ENCODE results near the gene INPP4A.

INPP4A gene

DNA sequence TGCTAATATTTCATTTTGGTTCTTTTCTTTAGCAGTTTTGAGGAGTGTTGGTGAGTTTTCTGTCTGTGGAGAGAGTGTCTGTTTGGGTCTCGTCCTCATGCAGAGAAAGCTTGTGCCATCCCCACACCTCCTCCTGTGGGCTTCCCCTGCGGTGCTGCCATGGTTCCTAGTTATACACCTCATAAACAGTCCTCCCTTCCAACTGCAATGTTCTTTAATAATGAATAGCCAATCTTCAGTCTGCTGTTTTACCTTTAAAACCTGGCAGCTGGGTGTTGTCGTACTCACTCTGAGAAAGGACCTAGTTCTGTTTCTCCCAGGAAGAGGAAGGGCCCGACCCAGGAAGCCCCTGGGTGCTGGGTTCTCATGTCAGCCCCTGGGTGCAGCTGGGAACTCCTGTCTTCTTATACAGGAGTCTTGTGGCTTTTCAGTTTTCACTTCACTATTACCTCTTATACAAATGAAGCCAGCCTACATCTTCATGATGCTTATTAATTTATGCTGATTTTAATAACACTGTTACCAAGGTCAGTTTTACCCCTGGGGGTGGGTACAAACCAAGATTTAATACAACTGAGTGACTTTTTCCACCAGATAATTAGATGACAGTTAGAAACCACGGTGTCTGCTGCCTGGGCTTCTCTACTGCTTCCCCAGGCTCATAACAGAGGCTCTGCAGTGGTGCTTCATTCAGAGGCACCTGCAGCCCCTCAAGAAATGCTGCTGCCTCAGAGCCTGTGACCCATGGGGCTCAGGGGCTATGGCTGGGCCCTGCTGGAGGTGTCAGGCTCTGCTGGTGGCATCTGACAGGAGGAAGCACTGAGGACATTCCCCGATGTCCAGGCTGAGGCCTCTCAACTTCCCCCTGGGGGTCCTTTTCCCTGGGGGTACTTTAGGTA, 104.5 kb downstream of the INPP4A start:
- DNase-seq: no peak

DNA sequence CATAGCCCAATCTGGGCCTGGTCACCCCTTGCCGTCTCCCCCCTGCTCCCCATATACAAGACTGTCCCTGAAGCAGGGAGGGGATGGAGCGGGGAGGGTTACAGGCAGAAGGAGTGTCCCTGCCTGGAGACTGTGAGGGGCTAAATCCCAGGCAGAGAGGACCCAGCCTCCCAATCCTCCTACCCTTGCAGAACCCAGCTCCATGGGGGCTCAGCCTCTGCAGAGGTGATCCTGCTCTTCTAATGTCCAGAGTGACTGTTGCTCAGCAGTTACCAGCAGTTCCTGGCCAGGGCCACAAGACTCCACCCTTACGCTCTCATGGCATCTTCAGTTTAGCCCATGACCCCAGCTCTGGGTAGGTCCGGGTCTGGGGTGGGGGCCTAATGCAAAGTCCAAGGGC, 105.5 kb downstream of the INPP4A start:
- no peak for DNase-seq

DNA sequence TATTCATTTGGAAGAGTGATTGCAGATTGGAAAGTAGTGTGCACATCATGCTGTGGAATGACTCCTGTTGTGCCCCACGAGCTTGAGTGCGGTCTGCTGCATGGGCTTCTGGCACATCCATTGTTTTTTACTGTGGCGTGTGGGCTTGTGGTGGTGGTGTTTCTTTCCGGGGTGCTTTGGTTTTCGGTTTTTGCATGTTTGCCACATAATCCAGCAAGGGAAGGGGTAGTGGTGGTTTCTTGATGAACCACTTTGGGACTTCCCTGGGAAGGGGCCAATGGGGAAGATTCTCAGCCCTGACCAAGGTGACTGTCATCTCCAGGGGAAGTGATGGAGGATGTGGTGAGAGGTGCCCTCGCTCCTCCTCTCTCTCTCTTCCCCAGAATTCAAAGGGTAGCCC, 106.7 kb downstream of the INPP4A start:
- no peak for DNase-seq

DNA sequence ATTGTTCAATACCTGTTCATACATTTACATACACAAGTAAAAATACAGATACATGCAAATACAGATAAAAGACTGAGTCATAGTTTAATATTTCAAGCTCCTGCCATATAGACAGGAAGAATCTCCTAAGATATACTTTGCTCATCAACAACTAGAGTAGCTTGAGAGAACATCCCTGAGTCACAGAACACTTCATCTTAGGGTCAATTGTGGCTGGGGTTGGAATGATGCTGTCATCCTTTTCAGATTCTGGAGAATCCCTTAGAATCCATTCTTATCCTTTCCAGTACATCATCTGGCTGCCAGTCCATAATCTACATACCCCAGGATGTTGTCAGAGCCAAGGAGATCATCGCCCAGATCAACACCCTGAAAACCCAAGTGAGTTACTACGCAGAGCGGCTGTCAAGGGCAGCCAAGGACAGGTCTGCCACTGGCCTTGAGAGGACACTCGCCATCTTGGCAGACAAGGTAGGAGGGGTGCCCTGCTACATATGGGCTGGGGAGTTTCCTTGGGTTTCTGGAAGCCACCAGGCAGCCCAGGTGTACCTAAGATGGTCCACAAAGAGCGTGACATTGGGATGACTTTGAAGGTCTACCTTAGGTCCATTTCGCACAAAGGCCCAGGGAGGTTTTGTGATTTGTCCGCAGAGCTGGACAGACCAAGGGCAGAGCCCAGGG, 108.0 kb downstream of the INPP4A start:
- DNase-seq: no peak

DNA sequence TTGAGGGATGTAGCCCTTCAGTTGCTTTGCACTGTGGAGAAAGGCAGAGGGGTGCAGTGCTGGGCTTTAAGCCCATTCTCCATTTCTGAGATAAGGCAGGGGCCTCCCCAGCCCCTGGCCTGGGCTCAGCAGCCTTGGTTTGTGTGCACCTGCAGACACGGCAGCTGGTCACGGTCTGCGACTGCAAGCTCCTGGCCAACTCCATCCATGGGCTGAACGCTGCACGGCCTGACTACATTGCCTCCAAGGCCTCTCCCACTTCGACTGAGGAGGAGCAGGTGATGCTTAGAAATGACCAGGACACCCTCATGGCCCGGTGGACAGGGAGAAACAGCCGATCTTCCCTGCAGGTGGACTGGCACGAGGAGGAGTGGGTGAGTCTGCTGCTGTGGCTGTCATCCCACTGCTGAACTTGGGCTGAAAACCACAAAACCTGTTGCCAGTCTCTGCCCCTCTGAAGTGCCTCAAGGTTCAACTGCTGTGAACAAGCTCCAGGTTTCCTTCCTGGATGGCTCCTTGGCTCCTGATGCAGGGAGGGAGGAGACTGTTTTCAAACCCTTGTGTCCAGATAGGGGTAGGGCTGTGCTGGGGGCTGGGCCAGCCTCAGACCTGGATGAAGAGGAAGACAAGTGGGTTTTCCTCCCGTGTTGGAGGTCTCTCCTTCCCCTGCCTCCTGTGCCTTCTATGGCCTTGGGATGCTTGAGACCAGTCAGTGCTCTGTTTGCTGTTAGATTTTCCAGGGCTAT, 109.6 kb downstream of the INPP4A start:
- DNase-seq: no peak

DNA sequence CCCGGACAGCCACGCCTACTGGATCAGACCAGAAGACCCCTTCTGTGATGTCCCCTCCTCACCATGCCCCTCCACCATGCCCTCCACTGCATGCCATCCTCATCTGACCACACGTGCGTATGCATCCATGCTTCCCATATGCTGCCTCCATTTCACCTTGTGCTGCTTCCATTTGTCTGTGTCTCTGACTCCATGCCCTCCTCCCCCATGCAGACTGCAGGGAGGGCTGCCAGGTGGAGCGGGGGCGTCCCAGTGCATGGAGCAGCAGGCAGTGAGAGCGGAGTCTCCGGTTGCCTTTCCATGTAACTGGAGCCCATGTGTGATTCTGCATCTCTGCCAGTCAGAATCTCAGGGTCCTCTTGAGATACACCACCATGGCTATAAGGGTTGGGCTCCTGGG, 111.0 kb downstream of the INPP4A start:
- no peak for DNase-seq

DNA sequence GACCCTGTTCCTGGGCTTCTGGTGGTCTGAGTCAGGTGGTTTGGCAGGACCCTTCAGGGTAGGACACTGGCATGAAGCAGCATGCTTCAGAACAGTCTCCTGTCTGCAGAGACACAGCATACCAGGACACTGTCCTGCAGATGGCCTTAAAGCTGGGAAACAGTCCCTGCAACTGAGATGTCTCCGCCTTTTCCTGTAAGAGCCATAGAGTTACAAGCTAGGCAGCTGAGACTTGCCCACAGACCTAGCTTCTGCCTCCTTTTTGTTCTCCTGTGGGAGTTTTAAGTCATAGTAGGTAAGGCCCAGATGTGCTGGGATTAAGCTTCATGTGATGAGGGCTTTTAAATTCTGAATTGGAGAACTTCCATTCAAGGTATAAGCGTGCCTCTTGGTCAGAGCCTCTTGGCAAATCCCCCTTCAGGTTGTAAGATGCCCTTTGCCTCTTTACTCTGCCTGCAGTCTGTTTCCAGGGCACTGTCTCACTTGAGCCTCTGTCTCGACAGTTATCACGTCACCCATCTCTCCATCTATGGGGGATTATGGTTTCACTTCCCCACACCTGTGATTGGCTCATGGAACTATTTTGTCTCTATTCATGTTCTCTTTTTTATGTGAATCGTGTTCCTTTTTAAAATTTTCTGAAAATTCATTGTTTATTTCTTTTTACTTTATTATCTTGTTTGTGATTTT, 111.8 kb downstream of the INPP4A start:
- DNase-seq: no peak

DNA sequence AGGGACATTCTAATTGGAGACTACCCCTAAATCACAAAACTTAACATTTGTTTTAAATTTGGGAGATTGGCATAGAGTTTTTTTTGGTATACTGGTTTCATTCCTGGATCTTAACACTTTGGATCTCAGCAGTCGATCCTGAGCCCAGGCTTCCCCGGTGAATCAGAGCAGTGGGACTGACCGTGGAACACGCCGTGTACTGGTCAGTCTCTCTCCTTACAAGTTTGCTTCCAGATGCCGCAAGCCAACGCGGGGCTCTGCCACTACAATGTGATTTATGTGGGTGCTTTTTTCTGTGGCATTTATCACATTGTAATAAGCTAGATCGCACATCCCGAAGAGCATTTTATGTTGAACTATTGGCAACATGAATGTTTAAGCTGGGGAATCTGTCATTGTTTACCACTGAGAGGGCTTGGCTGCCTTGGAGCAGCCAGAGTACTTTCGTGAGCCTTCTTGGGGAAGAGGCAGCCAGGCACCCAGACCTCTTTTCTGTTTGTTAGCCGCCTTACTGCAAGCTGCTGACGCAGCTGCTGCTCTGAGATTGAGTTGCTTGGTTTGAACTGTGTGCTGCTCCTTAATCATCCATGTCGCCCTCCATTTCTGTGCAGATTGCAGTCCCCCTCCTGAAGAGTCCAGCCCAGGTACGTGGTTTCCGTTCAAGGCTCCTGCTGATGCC, 114.3 kb downstream of the INPP4A start:
- DNase-seq: no peak

DNA sequence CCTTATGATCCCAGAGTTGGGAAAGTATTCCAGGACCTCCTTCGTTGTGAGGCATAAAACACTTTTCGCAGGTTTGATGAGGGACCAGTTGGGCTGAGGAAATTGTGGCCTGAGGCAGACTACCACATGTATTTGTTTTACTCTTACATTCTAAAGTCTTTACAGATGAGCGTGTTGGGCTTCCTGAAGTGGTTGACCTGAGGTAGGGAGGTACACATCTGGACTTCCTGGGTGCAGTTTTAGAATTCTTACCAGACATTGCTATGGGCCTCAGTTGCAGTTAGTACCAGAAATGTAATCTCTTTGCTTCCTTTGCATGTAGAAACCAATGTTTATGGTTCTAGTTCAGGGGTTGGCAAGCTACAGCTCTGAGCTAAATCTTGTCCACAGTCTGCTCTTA, 114.9 kb downstream of the INPP4A start:
- DNase-seq: no peak

DNA sequence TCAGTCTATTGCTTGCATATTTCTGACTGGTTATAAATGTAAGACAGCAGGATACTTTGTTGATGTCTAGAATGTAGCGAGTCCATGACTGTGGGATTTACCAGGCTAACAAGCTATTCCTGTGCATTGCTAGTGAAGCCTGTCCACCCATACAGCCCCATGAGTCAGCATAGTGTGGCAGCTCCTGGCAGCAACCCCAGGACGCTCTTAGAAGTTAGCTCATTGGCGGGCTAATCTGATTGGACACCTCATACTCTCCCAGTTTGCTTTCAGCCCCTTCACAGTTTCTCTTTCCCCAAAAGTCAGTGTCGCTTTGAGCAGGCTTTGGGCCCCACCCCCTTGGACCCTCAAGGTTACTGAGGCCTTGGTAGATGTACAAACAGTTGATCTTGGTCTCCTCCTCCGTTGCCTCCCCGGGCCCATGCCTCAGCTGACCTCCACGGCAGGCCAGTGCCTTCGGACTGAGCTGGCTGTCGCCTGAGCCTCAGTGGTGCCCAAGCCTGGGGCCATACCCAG, 115.7 kb downstream of the INPP4A start:
- no peak for DNase-seq

DNA sequence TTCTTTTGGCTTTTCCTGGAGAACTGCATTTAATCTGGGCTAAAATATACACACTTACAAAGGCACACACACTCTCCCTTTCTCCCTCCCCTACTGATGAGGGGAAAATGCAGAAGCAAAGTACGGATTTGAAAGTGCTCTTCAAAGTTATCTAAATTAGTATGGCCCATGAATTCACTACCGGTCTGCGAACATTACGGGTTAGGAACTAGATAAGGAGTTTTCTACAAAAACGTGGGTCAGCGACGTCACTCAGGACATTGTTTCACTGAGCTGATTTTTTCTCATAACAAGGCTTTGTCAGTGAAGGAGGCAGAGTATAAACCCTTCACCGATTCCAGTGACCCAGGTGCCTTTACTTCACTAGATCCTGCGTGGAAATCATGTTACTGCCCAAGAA, 116.4 kb downstream of the INPP4A start:
- DNase-seq: no peak

DNA sequence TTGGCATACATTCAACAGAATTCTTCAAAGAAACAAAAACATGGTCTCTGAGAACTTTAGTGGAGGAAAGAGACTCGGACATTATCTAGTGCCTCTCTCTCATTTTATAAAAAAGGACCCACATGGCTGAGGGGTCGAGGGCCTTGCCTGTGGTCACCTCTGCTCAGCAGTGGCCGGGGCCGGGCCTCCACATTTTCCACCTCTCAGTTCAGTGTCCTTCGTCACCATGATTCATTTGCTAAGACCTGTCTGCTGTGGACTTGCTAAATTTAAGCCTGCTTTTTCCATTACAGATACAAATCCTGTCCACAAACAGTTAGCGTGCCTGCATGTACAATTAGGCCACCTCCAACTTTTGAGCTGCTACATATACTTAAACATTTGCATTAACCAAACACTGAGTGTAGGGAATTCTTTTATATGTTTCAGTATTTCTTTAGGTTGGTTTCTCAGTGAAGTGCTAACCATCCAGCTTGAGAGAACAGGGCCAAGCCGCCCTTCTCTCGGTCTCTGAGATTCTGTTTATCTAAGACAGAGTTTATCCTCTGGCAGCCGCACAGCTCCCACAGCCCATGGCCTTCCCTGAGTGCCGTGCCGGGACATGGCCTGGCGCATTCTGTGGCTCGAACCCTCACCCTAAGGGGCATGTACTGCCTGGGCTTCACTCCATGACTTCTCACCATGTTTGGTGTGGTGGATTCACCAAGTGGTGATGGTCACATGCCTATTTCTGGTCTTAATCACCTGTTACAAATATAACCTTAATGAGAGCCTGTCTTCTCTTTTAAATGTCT, 117.4 kb downstream of the INPP4A start:
- DNase-seq: no peak

DNA sequence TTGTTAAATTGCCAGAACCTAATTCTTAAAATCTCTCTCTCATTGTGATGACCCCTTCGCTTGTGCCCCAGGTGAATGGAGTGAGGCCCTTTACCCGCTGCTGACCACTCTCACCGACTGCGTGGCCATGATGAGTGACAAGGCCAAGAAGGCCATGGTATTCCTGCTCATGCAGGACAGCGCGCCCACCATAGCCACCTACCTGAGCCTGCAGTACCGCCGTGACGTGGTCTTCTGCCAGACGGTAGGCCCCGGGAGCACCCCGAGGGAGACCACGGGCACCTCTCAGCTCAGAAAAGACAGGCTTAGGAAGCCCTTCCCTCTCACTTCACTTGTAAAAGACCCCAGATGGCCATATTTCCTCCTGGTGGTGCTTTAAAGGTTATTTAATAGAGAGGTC, 118.7 kb downstream of the INPP4A start:
- DNase-seq: no peak

DNA sequence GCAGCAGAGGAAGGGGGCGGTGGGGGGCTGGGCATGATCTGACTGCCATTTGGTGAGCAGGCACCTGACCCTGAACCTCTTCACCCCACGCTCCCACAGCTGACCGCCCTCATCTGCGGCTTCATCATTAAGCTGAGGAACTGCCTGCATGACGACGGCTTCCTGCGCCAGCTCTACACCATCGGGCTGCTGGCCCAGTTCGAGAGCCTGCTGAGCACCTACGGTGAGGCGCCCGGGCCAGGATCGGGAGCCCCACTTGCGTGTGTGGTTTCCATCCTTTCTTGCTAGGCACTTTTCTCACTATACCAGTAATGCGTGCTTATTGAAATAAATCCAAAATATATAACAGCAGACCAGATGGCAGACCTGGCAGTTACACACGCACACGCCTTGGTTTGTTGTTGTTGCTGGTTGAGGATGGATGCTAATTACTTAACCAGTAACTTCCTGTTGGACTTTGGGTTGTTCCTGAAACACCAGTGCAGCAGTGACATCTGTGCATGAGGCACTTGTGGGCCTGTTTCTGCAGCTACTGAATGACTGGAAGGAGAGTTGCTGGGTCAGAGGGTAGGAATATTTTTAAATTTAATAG, 120.0 kb downstream of the INPP4A start:
- DNase-seq: no peak

DNA sequence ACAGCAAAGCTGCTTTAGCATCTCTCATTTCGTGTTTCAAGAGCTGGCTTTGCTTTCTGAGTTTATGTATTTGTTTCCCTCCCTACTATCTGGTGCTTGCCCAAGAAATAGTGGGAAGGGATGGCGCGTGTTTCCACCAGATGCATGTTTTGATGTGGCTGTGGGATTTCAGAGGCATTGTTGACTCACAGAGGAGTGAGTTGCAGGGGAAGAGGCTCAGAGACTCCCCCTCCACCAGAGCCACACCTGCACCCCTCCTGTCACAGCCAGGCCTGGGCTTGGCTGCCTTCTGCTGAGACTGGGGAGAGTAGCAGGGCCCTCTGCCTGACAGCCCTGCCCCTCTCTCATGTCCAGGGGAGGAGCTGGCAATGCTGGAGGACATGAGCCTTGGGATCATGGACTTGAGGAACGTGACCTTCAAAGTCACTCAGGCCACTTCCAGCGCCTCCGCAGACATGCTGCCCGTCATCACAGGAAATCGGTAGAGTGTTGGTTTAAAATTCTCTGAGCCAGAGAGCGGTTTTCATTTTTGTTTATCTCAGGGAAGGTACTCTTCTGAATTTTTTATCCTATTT, 120.7 kb downstream of the INPP4A start:
- DNase-seq: no peak

DNA sequence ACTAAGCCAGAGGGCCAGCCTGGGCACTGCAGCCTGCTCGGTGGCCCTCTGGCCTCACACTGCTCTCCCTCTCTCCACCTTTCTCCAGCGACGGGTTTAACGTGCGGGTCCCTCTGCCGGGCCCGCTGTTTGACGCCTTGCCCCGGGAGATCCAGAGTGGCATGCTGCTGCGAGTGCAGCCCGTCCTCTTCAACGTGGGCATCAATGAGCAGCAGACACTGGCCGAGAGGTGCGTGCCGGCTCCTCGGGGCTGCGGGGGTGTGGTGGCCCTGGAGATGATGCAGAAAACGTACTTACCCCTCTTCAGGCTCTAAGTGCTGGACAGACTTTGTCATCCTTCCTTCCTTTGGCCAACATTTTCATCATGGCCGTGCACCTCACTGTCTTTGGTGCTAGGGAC, 121.3 kb downstream of the INPP4A start:
- DNase-seq: no peak

DNA sequence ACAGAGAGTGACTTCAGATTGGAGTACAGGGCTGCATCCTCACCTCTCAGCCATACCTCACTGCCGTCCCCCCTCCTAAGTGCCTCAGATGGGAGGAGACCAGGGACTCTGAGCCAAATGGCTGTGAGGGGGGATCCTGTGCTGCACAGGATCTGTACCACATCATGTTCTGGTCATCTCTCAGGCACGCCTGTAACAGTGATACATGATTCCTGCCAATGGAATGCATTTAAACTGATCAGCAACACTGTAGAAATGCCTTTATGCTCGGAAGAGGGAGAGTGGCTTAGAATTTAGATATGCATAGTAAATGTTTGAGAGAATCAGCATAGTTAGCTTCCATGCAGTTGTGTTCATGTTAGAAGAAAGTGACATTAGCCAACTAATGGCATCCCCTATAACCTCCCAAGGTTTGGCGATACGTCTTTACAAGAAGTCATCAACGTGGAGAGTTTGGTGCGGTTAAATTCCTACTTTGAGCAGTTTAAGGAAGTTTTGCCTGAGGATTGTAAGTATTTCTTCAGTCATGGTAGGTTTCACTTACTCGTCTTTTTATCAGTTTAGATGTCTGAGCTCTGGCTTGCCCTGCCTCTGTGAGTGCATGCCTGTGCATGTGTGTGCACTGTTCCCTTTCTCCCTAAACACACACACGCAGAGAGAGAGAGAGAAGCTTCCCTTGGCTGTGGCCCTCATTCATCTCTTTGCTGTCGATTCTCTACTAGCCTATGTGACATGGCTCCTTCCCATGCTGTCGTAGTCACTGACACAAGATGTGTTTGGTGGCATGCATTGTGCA, 123.7 kb downstream of the INPP4A start:
- no peak for DNase-seq

DNA sequence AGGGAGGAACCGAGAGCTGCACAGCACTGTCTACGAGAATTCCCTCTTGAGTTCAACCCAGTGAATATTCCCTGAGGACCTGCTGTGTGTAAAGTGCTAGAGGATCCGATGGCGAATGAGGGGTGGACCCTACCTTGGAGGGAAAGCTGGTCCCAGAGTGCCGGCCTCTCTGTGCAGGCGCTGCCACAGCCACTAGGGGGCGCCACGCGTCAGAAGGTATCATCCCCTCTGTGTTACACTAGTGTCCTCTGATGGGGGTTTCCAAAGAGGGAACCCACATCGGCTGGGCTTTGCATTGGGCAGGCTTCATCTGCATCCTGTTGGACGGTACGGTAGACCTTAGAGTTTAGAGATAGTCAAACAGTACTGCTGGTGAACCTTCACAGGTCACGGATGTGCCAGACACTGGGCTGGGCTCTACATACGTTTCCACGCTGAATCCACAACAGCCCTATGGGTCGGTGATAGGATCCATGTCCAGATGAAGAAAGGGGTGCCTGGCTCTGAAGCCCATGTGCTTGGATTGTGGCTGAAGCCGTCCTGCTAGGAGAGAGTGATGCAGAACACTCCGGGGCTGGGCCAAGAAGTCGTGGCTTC, 124.6 kb downstream of the INPP4A start:
- DNase-seq: no peak

DNA sequence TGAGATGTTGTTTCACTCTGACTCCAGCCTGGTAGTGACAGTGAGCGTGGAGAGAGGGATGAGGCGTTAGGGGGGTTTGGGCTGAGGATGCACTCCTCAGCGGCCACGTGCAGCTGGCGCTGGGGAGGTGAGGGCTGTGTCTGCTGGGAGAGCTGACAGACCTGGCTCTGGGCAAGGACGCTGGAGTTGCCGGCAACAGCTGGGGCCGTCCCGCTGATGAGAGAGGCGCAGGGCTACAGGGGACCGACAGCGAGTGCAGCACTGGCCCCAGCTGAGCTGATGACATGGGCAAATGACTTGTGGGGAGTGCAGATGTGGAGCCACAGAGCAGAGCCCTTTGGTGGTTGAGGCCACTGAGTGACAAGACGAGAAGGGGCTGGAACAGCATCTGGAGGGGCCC, 125.3 kb downstream of the INPP4A start:
- no peak for DNase-seq

All from NCI-H510A (cell line).